Neuronal stem cell (in vitro differentiated cells): ENCODE results near the gene UTP14A.

ENCODE experiments used
- DNase-seq: peaks from one replicate; pipeline ENCODE4 v3.0.0-alpha.2; 2013; ENCODE audit warnings: low spot score
- H2AFZ ChIP-seq: one replicate; pipeline ENCODE4 v1.6.1; 2013; ENCODE audit warnings: mild to moderate bottlenecking, low read length, inconsistent platforms
- H2AK5ac ChIP-seq: 2 replicates; pipeline ENCODE4 v1.6.1; 2013; ENCODE audit warnings: low read depth, mild to moderate bottlenecking, inconsistent platforms, low read length, moderate library complexity, mixed read lengths
- H2BK120ac ChIP-seq: 2 replicates; pipeline ENCODE4 v1.6.1; 2013; ENCODE audit warnings: low read depth, mild to moderate bottlenecking, inconsistent platforms, low read length, moderate library complexity, mixed read lengths
- H2BK12ac ChIP-seq: one replicate; pipeline ENCODE4 v1.6.1; 2013; ENCODE audit warnings: low read length, inconsistent platforms
- H2BK15ac ChIP-seq: 2 replicates; pipeline ENCODE4 v1.6.1; 2013; ENCODE audit warnings: mild to moderate bottlenecking, low read length, inconsistent platforms, mixed read lengths
- H2BK5ac ChIP-seq: one replicate; pipeline ENCODE4 v1.6.1; 2013; ENCODE audit warnings: inconsistent platforms, mild to moderate bottlenecking, low read length, moderate library complexity
- H3K14ac ChIP-seq: one replicate; pipeline ENCODE4 v1.6.1; 2013; ENCODE audit warnings: low read length, inconsistent platforms
- H3K18ac ChIP-seq: 2 replicates; pipeline ENCODE4 v1.6.1; 2013; ENCODE audit warnings: low read length, inconsistent platforms
- H3K23ac ChIP-seq: 2 replicates; pipeline ENCODE4 v1.6.1; 2013; ENCODE audit warnings: low read depth, mild to moderate bottlenecking, mixed read lengths, low read length, inconsistent platforms; ENCODE audit not compliant: poor library complexity
- H3K27ac ChIP-seq: replicated peaks from 3 replicates; pipeline ENCODE4 v1.5.1; 2013; ENCODE audit warnings: low read length, inconsistent platforms
- H3K27me3 ChIP-seq, 3 experiments: 2 replicates each; pipeline ENCODE4 v1.6.1; 2013; ENCODE audit warnings: low read length in 3 of 3, mild to moderate bottlenecking in 2 of 3, inconsistent platforms in 1 of 3, low read depth in 1 of 3, mixed read lengths in 1 of 3, moderate library complexity in 1 of 3; ENCODE audit not compliant: control insufficient read depth in 3 of 3, insufficient read depth in 3 of 3
- H3K36me3 ChIP-seq, 2 donors: replicated peaks in 1 of 2; 2 replicates each; pipeline ENCODE4 v1.6.1; 2013; ENCODE audit warnings: low read length in 2 of 2; ENCODE audit not compliant: control insufficient read depth in 2 of 2, insufficient read depth in 2 of 2
- H3K4ac ChIP-seq: 2 replicates; pipeline ENCODE4 v1.6.1; 2013; ENCODE audit warnings: inconsistent platforms, mild to moderate bottlenecking, low read length, moderate library complexity
- H3K4me1 ChIP-seq, 2 donors: 1 replicate in 1 of 2; 2 replicates in 1 of 2; pipeline ENCODE4 v1.6.1; 2013; ENCODE audit warnings: low read length in 2 of 2, low read depth in 1 of 2; ENCODE audit not compliant: control insufficient read depth in 2 of 2, insufficient read depth in 1 of 2
- H3K4me2 ChIP-seq: one replicate; pipeline ENCODE4 v1.6.1; 2013; ENCODE audit warnings: mild to moderate bottlenecking, low read length, inconsistent platforms; ENCODE audit not compliant: insufficient read depth, poor library complexity, severe bottlenecking
- H3K4me3 ChIP-seq, 2 donors: 2 replicates each; pipeline ENCODE4 v1.5.1; 2013; ENCODE audit warnings: low read length in 2 of 2, mild to moderate bottlenecking in 2 of 2, inconsistent platforms in 1 of 2, moderate library complexity in 1 of 2
- H3K79me1 ChIP-seq: one replicate; pipeline ENCODE4 v1.6.1; 2013; ENCODE audit warnings: low read depth, mild to moderate bottlenecking, inconsistent platforms, low read length, moderate library complexity
- H3K9ac ChIP-seq: one replicate; pipeline ENCODE4 v1.6.1; 2013; ENCODE audit warnings: mild to moderate bottlenecking, low read depth, low read length, inconsistent platforms; ENCODE audit not compliant: poor library complexity
- H3K9me3 ChIP-seq, 2 donors: replicated peaks in 1 of 2; 2 replicates each; pipeline versions ENCODE3 to v1.6.1; 2013; ENCODE audit warnings: low read length in 2 of 2, mild to moderate bottlenecking in 2 of 2, inconsistent platforms in 1 of 2, low read depth in 1 of 2, mixed read lengths in 1 of 2, moderate library complexity in 1 of 2; ENCODE audit not compliant: control insufficient read depth in 2 of 2, insufficient read depth in 1 of 2
- H4K8ac ChIP-seq: one replicate; pipeline ENCODE4 v1.6.1; 2013; ENCODE audit warnings: low read depth, mild to moderate bottlenecking, inconsistent platforms, low read length, moderate library complexity
- H4K91ac ChIP-seq: one replicate; pipeline ENCODE4 v1.6.1; 2013; ENCODE audit warnings: low read length, low read depth, mild to moderate bottlenecking, inconsistent platforms; ENCODE audit not compliant: poor library complexity
- WGBS, 2 donors: extraction: QIAGEN DNeasy Blood & Tissue Kit; methylation state at CpG; one replicate each; pipeline ENCODE4 v1.1.7; 2013; ENCODE audit warnings: missing lambda C conversion rate in 2 of 2, mixed read lengths in 1 of 2; ENCODE audit not compliant: insufficient read length in 2 of 2, insufficient replicate concordance in 1 of 2; ENCODE audit errors: extremely low coverage in 2 of 2; 5-methylcytosine and 5-hydroxymethylcytosine counted together

Gene UTP14A

GRCh38 chrX:129955682-129956081, 49.7 kb downstream of the UTP14A start:
- no peak overlapping the region for H2BK5ac ChIP-seq
- no peak overlapping the region for H2AFZ ChIP-seq
- H2BK12ac ChIP-seq: no peak overlapping the region
- H3K9ac ChIP-seq: no peak overlapping the region
- H3K4me2 ChIP-seq: no peak overlapping the region
- H3K14ac ChIP-seq: no peak overlapping the region
- no peaks in the 10 kb centered on the region for H3K79me1 ChIP-seq
- H3K4ac ChIP-seq: no peak overlapping the region
- no CpG with 5 or more reads among the region's 3 CpGs for WGBS, 2 donors
- no peak overlapping the region for H4K8ac ChIP-seq
- no peak overlapping the region for H3K18ac ChIP-seq
- H3K9me3 ChIP-seq: no peaks in the 10 kb centered on the region
- no peak overlapping the region for H3K23ac ChIP-seq
- no peak for DNase-seq
- H3K4me3 ChIP-seq: no peak overlapping the region
- no peak overlapping the region for H2BK15ac ChIP-seq
- peaks cover 3 to 23% of the 10 kb centered on the region in 2 donors for H3K4me1 ChIP-seq
- no peak overlapping the region for H4K91ac ChIP-seq
- no peak overlapping the region for H2AK5ac ChIP-seq
- peaks cover 0 to 30% (median 20%) of the 10 kb centered on the region in 3 experiments for H3K27me3 ChIP-seq
- H3K36me3 ChIP-seq: no peaks in the 10 kb centered on the region
- H3K27ac ChIP-seq: no peak overlapping the region
- H2BK120ac ChIP-seq: no peak overlapping the region

- Histone ChIP-seq H3K9me3 (no peaks in the 10 kb centered on the region), H2BK15ac (no peak overlapping the region), H4K91ac (no peak overlapping the region), H2BK120ac (no peak overlapping the region), H3K9ac (no peak overlapping the region), H2AK5ac (no peak overlapping the region), H3K36me3 (no peaks in the 10 kb centered on the region), H2BK12ac (no peak overlapping the region), H3K18ac (no peak overlapping the region), H3K4me2 (no peak overlapping the region), H3K4me3 (peak overlapping the region in 1 of 2 donors; percentile 47), H3K27ac (no peak overlapping the region), H3K23ac (no peak overlapping the region), H4K8ac (no peak overlapping the region), H3K27me3 (peaks cover 0 to 30% (median 20%) of the 10 kb centered on the region in 3 experiments), H3K14ac (no peak overlapping the region), H3K4me1 (peaks cover 3 to 23% of the 10 kb centered on the region in 2 donors), H3K79me1 (no peaks in the 10 kb centered on the region), H2BK5ac (no peak overlapping the region), H2AFZ (peak overlapping the region; percentile 89), H3K4ac (no peak overlapping the region)
- WGBS, 2 donors: no CpG with 5 or more reads among the region's 10 CpGs
- no peak for DNase-seq
Measured at GRCh38 chrX:129956145-129956544, 50.2 kb downstream of the UTP14A start.

- no peak overlapping the region for H4K91ac ChIP-seq
- H2BK5ac ChIP-seq: no peak overlapping the region
- H3K36me3 ChIP-seq: no peaks in the 10 kb centered on the region
- no peak overlapping the region for H2BK15ac ChIP-seq
- H3K27ac ChIP-seq: no peak overlapping the region
- H3K14ac ChIP-seq: no peak overlapping the region
- no peak overlapping the region for H3K9ac ChIP-seq
- peaks cover 3 to 26% of the 10 kb centered on the region in 2 donors for H3K4me1 ChIP-seq
- peak overlapping the region; percentile 93 for H3K18ac ChIP-seq
- no peaks in the 10 kb centered on the region for H3K9me3 ChIP-seq
- no peak overlapping the region for H2BK12ac ChIP-seq
- H2AK5ac ChIP-seq: no peak overlapping the region
- H3K4me3 ChIP-seq: peak overlapping the region; percentile 47 to 68
- peak overlapping the region; percentile 89 for H2AFZ ChIP-seq
- no CpG with 5 or more reads among the region's 20 CpGs for WGBS, 2 donors
- H4K8ac ChIP-seq: no peak overlapping the region
- no peaks in the 10 kb centered on the region for H3K79me1 ChIP-seq
- no peak for DNase-seq
- no peak overlapping the region for H2BK120ac ChIP-seq
- no peak overlapping the region for H3K4ac ChIP-seq
- H3K23ac ChIP-seq: no peak overlapping the region
- peak overlapping the region; percentile 49 for H3K4me2 ChIP-seq
- H3K27me3 ChIP-seq: peaks cover 0 to 30% (median 20%) of the 10 kb centered on the region in 3 experiments
Measured at GRCh38 chrX:129956765-129957164, 50.8 kb downstream of the UTP14A start.

GRCh38 chrX:129957241-129958082, 51.5 kb downstream of the UTP14A start:
- Histone ChIP-seq H2BK5ac (peak overlapping the region; percentile 35), H2AFZ (peak overlapping the region; percentile 89), H3K27ac (no peak overlapping the region), H2BK15ac (no peak overlapping the region), H3K4me1 (peaks cover under 1 to 25% of the 10 kb centered on the region in 2 donors), H3K23ac (no peak overlapping the region), H3K79me1 (no peaks in the 10 kb centered on the region), H3K18ac (peak overlapping the region; percentile 64), H2BK12ac (no peak overlapping the region), H3K4me2 (peak overlapping the region; percentile 56), H3K4me3 (peak overlapping the region; percentile 47 to 70), H3K27me3 (peaks cover 0 to 30% (median 20%) of the 10 kb centered on the region in 3 experiments), H3K36me3 (no peaks in the 10 kb centered on the region), H4K8ac (no peak overlapping the region), H4K91ac (no peak overlapping the region), H3K14ac (no peak overlapping the region), H2AK5ac (no peak overlapping the region), H3K9me3 (no peaks in the 10 kb centered on the region), H3K4ac (no peak overlapping the region), H3K9ac (peak overlapping the region; percentile 77), H2BK120ac (no peak overlapping the region)
- WGBS, 2 donors: no CpG with 5 or more reads among the region's 56 CpGs
- no peak for DNase-seq
